ENCODE results near the gene SLC51B. TPM values are rescaled to one million over a fixed set of nuclear protein-coding genes. Genes with fewer than 3 reads are reported as not detected.

Gene SLC51B
- total and polyA plus RNA-seq, 9 of the 15 experiments (the other 6 are each of a cell fraction or from before 2014, with no cell fraction given), result not detected

GRCh38 chr15:65079580-65079979 is 34.4 kb downstream of the SLC51B start:
- no peak for FAIRE-seq
- Histone ChIP-seq H2AFZ (ENCODE audit: low read depth, low read length) (no peak overlapping the region), H3K9ac (ENCODE audit: insufficient read depth in 1 of 2, low read depth in 2 of 2, low read length in 2 of 2) (no peak overlapping the region), H3K27ac (ENCODE audit: extremely low read depth, low read depth, low read length) (no peak overlapping the region), H4K20me1 (replicated peaks; ENCODE audit: control insufficient read depth, insufficient read depth, low read length) (no peaks in the 10 kb centered on the region), H3K9me1 (ENCODE audit: control insufficient read depth, insufficient read depth, low read length) (no peaks in the 10 kb centered on the region), H3K79me2 (ENCODE audit: control insufficient read depth, insufficient read depth, low read length) (no peaks in the 10 kb centered on the region), H3K4me3 (no peak overlapping the region), H3K36me3 (ENCODE audit: control insufficient read depth, insufficient read depth, low read length) (no peaks in the 10 kb centered on the region), H3K4me2 (ENCODE audit: insufficient read depth, low read length) (no peak overlapping the region), H3K4me1 (replicated peaks in 1 of 2; ENCODE audit: control insufficient read depth in 2 of 2, insufficient read depth in 2 of 2, low read length in 2 of 2) (peaks cover 0 to 16% of the 10 kb centered on the region in 2 experiments; a peak in 2 of 5 replicates), H3K9me3 (replicated peaks; ENCODE audit: control insufficient read depth, insufficient read depth, low read depth, low read length) (no peaks in the 10 kb centered on the region; the same call in 1 of the 2 replicates), H3K27me3 (ENCODE audit: control insufficient read depth in 2 of 2, insufficient read depth in 2 of 2, low read length in 2 of 2) (peaks cover 23 to 45% of the 10 kb centered on the region in 2 experiments)
- in situ Hi-C loops (cut with MboI) (no loop called here), intact Hi-C loops (cut with micrococcal nuclease) (no loop called here)
- ATAC-seq, result no peak
- 7% methylated on average over 5 of the region's 5 CpGs for WGBS (ENCODE audit: insufficient coverage, low coverage, missing lambda C conversion rate)
- TF ChIP-seq ZNF316 (IDR thresholded peaks at IDR 0.05), result peak; percentile 26; the same call in 1 of the 2 replicates
- no peak for TF ChIP-seq ZNF583 (CRISPR knock-in tag; IDR thresholded peaks at IDR 0.05)
- TF ChIP-seq TAF15 (IDR thresholded peaks at IDR 0.05; ENCODE audit: low read depth, low read length), result no peak
- no peak for TF ChIP-seq ETV1 (tag; conservative IDR thresholded peaks at IDR 0.05; ENCODE audit: low read depth)
- CTCF ChIA-PET (ENCODE audit: low intra/inter-chr PET ratio), result no interaction called here
- no peak for DNase-seq (ENCODE audit: extremely low read depth in 1 of 4, low spot score in 3 of 4)
- BruUV-seq (replicated peaks), result no TSS peak
- POLR2A ChIA-PET, result interaction anchor here (0.8 to 1.0 kb wide), 2 partner anchors 13 to 225 kb away, joined by 3 read pairs; partner anchors contain the start of gene RNU5B-1

DNA sequence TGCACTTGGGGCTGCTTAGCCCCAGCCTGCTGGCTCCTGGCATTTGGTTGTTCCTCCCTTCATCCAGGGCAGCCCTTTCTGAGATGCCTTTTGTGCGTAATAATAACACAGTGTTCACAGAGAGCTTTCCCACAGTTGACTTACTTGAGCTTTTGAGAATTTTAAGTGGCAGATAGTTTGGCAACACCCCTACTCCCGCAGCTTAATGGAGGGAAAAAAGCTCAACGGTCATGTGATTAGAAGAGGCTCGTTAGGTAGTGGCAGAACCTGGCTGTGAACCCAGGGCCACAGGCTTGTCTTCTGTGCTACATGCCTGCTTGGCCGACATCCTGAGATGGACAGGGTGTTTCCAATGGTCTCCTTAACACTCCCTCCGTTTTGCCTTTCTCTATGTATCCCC is 36.1 kb downstream of the SLC51B start:
- peaks cover under 1% of the 10 kb centered on the region; the same call in 1 of the 2 replicates for H4K20me1 ChIP-seq (replicated peaks; ENCODE audit: control insufficient read depth, insufficient read depth, low read length)
- no peak overlapping the region for H3K4me2 ChIP-seq (ENCODE audit: insufficient read depth, low read length)
- WGBS (ENCODE audit: insufficient coverage, low coverage, missing lambda C conversion rate), result 3% methylated on average over 6 of the region's 6 CpGs
- H3K9me1 ChIP-seq (ENCODE audit: control insufficient read depth, insufficient read depth, low read length), result no peaks in the 10 kb centered on the region
- no peak for TF ChIP-seq BRD4 (IDR thresholded peaks at IDR 0.05)
- TF ChIP-seq, protein P1, sequence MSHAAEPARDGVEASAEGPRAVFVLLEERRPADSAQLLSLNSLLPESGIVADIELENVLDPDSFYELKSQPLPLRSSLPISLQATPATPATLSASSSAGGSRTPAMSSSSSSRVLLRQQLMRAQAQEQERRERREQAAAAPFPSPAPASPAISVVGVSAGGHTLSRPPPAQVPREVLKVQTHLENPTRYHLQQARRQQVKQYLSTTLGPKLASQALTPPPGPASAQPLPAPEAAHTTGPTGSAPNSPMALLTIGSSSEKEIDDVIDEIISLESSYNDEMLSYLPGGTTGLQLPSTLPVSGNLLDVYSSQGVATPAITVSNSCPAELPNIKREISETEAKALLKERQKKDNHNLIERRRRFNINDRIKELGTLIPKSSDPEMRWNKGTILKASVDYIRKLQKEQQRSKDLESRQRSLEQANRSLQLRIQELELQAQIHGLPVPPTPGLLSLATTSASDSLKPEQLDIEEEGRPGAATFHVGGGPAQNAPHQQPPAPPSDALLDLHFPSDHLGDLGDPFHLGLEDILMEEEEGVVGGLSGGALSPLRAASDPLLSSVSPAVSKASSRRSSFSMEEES (CRISPR knock-in tag; IDR thresholded peaks at IDR 0.05), result peak; percentile 48
- no peak for TF ChIP-seq ZFX (CRISPR knock-in tag; IDR thresholded peaks at IDR 0.05)
- TF ChIP-seq HINFP (tag; conservative IDR thresholded peaks at IDR 0.05; ENCODE audit: low read depth), result no peak
- peaks cover 0 to 16% of the 10 kb centered on the region in 2 experiments; a peak in 2 of 5 replicates for H3K4me1 ChIP-seq (replicated peaks in 1 of 2; ENCODE audit: control insufficient read depth in 2 of 2, insufficient read depth in 2 of 2, low read length in 2 of 2)
- H3K9ac ChIP-seq (ENCODE audit: insufficient read depth in 1 of 2, low read depth in 2 of 2, low read length in 2 of 2), result no peak overlapping the region
- ChIA-PET POLR2A (interaction anchor here (1.6 to 2.6 kb wide), 2 partner anchors 12 to 224 kb away, joined by 4 to 7 read pairs; partner anchors contain the start of gene RNU5B-1), CTCF (ENCODE audit: low intra/inter-chr PET ratio) (no interaction called here)
- FAIRE-seq, result no peak
- no peaks in the 10 kb centered on the region for H3K79me2 ChIP-seq (ENCODE audit: control insufficient read depth, insufficient read depth, low read length)
- BruUV-seq (replicated peaks), result no TSS peak
- no peak overlapping the region for H3K27ac ChIP-seq (ENCODE audit: extremely low read depth, low read depth, low read length)
- H2AFZ ChIP-seq (ENCODE audit: low read depth, low read length), result no peak overlapping the region
- no peaks in the 10 kb centered on the region; the same call in 1 of the 2 replicates for H3K9me3 ChIP-seq (replicated peaks; ENCODE audit: control insufficient read depth, insufficient read depth, low read depth, low read length)
- H3K4me3 ChIP-seq, result no peak overlapping the region
- no peaks in the 10 kb centered on the region for H3K36me3 ChIP-seq (ENCODE audit: control insufficient read depth, insufficient read depth, low read length)
- in situ Hi-C loops (cut with MboI), result no loop called here
- no peak for DNase-seq (ENCODE audit: extremely low read depth in 1 of 4, low spot score in 3 of 4)
- peaks cover 31 to 61% of the 10 kb centered on the region in 2 experiments for H3K27me3 ChIP-seq (ENCODE audit: control insufficient read depth in 2 of 2, insufficient read depth in 2 of 2, low read length in 2 of 2)
- intact Hi-C loops (cut with micrococcal nuclease), result no loop called here
- no peak for ATAC-seq
